ENCODE measurements around the gene STX18.

- TF ChIP-seq, protein P1, sequence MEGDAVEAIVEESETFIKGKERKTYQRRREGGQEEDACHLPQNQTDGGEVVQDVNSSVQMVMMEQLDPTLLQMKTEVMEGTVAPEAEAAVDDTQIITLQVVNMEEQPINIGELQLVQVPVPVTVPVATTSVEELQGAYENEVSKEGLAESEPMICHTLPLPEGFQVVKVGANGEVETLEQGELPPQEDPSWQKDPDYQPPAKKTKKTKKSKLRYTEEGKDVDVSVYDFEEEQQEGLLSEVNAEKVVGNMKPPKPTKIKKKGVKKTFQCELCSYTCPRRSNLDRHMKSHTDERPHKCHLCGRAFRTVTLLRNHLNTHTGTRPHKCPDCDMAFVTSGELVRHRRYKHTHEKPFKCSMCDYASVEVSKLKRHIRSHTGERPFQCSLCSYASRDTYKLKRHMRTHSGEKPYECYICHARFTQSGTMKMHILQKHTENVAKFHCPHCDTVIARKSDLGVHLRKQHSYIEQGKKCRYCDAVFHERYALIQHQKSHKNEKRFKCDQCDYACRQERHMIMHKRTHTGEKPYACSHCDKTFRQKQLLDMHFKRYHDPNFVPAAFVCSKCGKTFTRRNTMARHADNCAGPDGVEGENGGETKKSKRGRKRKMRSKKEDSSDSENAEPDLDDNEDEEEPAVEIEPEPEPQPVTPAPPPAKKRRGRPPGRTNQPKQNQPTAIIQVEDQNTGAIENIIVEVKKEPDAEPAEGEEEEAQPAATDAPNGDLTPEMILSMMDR (IDR thresholded peaks at IDR 0.05; ENCODE audit: insufficient read depth, low read depth, low read length): no peak
- no peak for TF ChIP-seq EZH2 (IDR thresholded peaks at IDR 0.05; ENCODE audit: insufficient read depth, low read length)
Observed at GRCh38 chr4:4577359-4577875, 35.6 kb upstream of the STX18 start.

All from astrocyte (in vitro differentiated cells and primary cell).